ENCODE results near the gene DERL2.

GRCh38 chr17:5488752-5489151 is 2.8 kb upstream of the DERL2 start:
- TF ChIP-seq TAF1 (IDR thresholded peaks at IDR 0.05; ENCODE audit: low read depth), result no peak
- no peak for TF ChIP-seq MAX (IDR thresholded peaks at IDR 0.05)
- TF ChIP-seq CREB1 (IDR thresholded peaks at IDR 0.05; ENCODE audit: low read depth), result no peak
- TF ChIP-seq EGR1 (IDR thresholded peaks at IDR 0.05), result no peak
- TF ChIP-seq YY1 (IDR thresholded peaks at IDR 0.05; ENCODE audit: low read depth), result no peak
- TF ChIP-seq ZBTB7A (IDR thresholded peaks at IDR 0.05; ENCODE audit: low read depth), result no peak
- TF ChIP-seq TCF12 (IDR thresholded peaks at IDR 0.05; ENCODE audit: low read depth), result no peak
- TF ChIP-seq REST (IDR thresholded peaks at IDR 0.05; ENCODE audit: low read depth), result no peak
- no peak for TF ChIP-seq RAD21 (IDR thresholded peaks at IDR 0.05; ENCODE audit: low read depth)
- no peak for TF ChIP-seq EP300 (IDR thresholded peaks at IDR 0.05; ENCODE audit: borderline replicate concordance)
- TF ChIP-seq CEBPB (IDR thresholded peaks at IDR 0.05), result no peak
- TF ChIP-seq FOXM1 (IDR thresholded peaks at IDR 0.05; ENCODE audit: borderline replicate concordance, low read depth), result no peak
- no peak for TF ChIP-seq TEAD4 (IDR thresholded peaks at IDR 0.05)

All from Ishikawa (cell line).